Uterus (tissue), 2 donors: ENCODE measurements around the gene ATP8B1.

ENCODE experiments used
- POLR2A ChIP-seq, 2 donors: fragments of 450-650 bp; IDR thresholded peaks; one replicate each; pipeline ENCODE4 v1.6.1; 2016; ENCODE audit warnings: antibody characterized with exemption in 2 of 2, mild to moderate bottlenecking in 1 of 2, moderate library complexity in 1 of 2
- TF ChIP-seq, protein P1 (sequence below), 4 experiments: fragments of 200-600 bp in 2 of 4; fragments of 450-650 bp in 2 of 4; sonication (generic) in 2 of 4; IDR thresholded peaks; one replicate each; pipeline ENCODE4 v1.5.1; 2016 to 2019; ENCODE audit warnings: antibody characterized with exemption in 4 of 4, mild to moderate bottlenecking in 2 of 4, moderate library complexity in 1 of 4

DNA sequence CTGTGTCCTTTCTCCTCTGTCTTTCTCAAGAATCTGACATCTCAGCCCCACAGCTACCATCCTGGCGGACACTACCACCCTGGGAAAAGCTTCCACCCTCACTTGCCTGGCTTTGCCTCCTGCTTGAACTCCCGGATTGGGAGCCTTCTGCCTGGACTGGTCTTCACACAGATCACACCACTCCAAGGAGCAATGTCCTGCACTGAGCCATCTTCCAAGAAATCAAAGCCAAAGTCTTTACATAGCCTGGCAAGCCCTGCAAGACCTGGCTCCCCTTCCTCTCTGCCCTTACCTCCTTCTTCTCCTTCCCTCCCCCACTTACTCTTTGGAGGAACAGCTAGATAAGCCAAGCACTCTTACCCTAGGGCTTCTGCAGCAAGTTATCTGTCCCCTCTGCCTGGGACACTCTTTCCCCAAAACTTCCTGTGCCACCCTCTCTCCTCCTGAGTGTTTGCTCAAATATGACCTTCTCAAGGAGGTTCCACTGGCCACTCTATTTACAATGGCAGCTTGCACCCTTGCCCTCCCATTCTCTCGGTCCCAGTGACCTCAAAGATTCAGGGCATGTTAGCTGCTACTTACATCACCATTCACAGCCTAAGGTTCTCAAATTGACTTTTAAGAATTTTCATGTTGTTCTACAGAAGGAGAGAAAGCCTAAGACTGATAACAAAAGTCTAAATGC, 9.7 kb downstream of the ATP8B1 start:
- TF ChIP-seq, protein P1, sequence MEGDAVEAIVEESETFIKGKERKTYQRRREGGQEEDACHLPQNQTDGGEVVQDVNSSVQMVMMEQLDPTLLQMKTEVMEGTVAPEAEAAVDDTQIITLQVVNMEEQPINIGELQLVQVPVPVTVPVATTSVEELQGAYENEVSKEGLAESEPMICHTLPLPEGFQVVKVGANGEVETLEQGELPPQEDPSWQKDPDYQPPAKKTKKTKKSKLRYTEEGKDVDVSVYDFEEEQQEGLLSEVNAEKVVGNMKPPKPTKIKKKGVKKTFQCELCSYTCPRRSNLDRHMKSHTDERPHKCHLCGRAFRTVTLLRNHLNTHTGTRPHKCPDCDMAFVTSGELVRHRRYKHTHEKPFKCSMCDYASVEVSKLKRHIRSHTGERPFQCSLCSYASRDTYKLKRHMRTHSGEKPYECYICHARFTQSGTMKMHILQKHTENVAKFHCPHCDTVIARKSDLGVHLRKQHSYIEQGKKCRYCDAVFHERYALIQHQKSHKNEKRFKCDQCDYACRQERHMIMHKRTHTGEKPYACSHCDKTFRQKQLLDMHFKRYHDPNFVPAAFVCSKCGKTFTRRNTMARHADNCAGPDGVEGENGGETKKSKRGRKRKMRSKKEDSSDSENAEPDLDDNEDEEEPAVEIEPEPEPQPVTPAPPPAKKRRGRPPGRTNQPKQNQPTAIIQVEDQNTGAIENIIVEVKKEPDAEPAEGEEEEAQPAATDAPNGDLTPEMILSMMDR (IDR thresholded peaks at IDR 0.05): no peak
- TF ChIP-seq POLR2A (IDR thresholded peaks at IDR 0.05): no peak
